Calu3 (cell line): Measurements from ENCODE around the gene IDI1. TPM values are rescaled to one million over a fixed set of nuclear protein-coding genes. Genes with fewer than 3 reads are reported as not detected.

Source experiments
- BruUV-seq: library from RNA; stranded (reverse); fragments of 400-500 nt; replicated peaks from 2 replicates; lab custom pipeline; 2021; lab: Mats Ljungman, UMichigan
- CTCF ChIA-PET: fragments of 300-600 bp; sonication (Branson Sonifier 250); formaldehyde crosslinking; loops from one replicate; lab custom pipeline; 2022; ENCODE audit warnings: antibody characterized with exemption; lab: Charles Lee
- DNase-seq: peaks from one replicate; pipeline ENCODE4 v3.0.0; 2022
- H3K27ac Mint-ChIP-seq: one replicate; pipeline ENCODE4 v1.8.0; 2022; ENCODE audit warnings: mixed read lengths; ENCODE audit not compliant: unreplicated experiment
- H3K27me3 Mint-ChIP-seq: one replicate; pipeline ENCODE4 v1.8.0; 2022; ENCODE audit warnings: mixed read lengths; ENCODE audit not compliant: unreplicated experiment
- H3K36me3 Mint-ChIP-seq: one replicate; pipeline ENCODE4 v1.8.0; 2022; ENCODE audit warnings: mild to moderate bottlenecking, moderate library complexity, mixed read lengths; ENCODE audit not compliant: insufficient read depth, unreplicated experiment
- H3K4me1 Mint-ChIP-seq: one replicate; pipeline ENCODE4 v1.8.0; 2022; ENCODE audit warnings: mild to moderate bottlenecking, low read depth, mixed read lengths; ENCODE audit not compliant: unreplicated experiment
- H3K4me3 Mint-ChIP-seq: one replicate; pipeline ENCODE4 v1.8.0; 2022; ENCODE audit warnings: mild to moderate bottlenecking, low read depth, moderate library complexity, mixed read lengths; ENCODE audit not compliant: unreplicated experiment
- H3K9me3 Mint-ChIP-seq: one replicate; pipeline ENCODE4 v1.8.0; 2022; ENCODE audit warnings: low read depth, mixed read lengths; ENCODE audit not compliant: unreplicated experiment
- intact Hi-C: fragments of 100-400 bp; cut with micrococcal nuclease; formaldehyde crosslinking; loops from one replicate; pipeline ENCODE4 v1.10.0; 2022; ENCODE audit not compliant: unreplicated experiment
- total RNA-seq: library from RNA; stranded (reverse); gene quantifications from 2 replicates; pipeline ENCODE4 v1.2.3, GENCODE V29; 2022
- TF ChIP-seq, protein P1 (sequence below): fragments of 200-600 bp; IDR thresholded peaks from one replicate; pipeline ENCODE4 v1.8.0; 2022; ENCODE audit warnings: antibody characterized with exemption; ENCODE audit not compliant: unreplicated experiment

The IDI1 gene
- total RNA-seq, 1 experiment from 2014 or later, result 108 TPM

DNA sequence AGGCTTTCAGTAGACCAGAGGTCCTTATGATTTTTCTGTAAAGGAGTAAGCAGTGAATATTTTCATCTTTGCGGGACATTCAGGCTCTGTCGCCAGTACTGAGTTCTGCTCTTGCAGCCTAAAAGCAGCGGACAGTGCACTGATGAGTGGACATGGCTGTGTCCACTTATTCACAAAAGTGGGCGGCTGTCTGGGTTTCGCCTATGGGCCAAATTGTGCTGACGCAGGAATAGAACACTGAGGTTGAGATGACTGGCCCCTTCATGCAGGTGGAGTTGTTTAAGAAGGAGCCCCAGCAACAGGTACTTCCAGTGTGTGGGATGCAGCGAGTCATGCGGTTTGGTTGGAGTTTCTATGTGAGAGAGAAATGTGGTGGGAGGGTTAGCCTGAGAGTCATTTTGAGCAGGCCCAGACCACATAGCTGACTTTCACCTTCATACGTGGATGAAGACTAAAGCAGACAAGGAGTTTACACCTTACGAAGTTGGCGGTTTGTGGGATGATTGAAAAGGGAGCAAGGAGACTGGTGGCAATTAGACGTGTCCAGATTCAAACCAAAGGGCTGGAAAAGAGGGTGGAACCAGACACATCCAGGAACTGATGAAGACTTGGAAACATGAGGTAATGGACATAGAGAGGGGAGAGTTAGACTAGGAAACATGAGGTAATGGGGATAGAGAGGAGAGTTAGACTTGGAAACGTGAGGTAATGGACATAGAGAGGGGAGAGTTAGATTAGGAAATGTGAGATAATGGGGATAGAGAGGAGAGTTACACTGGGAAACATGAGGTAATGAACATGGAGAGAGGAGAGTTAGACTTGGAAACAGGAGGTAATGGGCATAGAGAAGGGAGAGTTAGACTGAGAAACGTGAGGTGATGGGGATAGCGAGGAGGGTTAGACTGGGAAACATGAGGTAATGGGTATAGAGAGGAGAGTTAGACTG lies 45.5 kb upstream of the IDI1 start:
- CTCF ChIA-PET, result no interaction called here
- no TSS peak for BruUV-seq
- H3K27me3 Mint-ChIP-seq, result no peaks in the 10 kb centered on the region
- TF ChIP-seq, protein P1, sequence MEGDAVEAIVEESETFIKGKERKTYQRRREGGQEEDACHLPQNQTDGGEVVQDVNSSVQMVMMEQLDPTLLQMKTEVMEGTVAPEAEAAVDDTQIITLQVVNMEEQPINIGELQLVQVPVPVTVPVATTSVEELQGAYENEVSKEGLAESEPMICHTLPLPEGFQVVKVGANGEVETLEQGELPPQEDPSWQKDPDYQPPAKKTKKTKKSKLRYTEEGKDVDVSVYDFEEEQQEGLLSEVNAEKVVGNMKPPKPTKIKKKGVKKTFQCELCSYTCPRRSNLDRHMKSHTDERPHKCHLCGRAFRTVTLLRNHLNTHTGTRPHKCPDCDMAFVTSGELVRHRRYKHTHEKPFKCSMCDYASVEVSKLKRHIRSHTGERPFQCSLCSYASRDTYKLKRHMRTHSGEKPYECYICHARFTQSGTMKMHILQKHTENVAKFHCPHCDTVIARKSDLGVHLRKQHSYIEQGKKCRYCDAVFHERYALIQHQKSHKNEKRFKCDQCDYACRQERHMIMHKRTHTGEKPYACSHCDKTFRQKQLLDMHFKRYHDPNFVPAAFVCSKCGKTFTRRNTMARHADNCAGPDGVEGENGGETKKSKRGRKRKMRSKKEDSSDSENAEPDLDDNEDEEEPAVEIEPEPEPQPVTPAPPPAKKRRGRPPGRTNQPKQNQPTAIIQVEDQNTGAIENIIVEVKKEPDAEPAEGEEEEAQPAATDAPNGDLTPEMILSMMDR, result no peak
- intact Hi-C loops, result no loop called here
- H3K4me3 Mint-ChIP-seq, result no peak overlapping the region
- H3K36me3 Mint-ChIP-seq, result peaks cover 9% of the 10 kb centered on the region
- no peaks in the 10 kb centered on the region for H3K4me1 Mint-ChIP-seq
- H3K27ac Mint-ChIP-seq, result no peak overlapping the region
- no peak for DNase-seq
- no peaks in the 10 kb centered on the region for H3K9me3 Mint-ChIP-seq

DNA sequence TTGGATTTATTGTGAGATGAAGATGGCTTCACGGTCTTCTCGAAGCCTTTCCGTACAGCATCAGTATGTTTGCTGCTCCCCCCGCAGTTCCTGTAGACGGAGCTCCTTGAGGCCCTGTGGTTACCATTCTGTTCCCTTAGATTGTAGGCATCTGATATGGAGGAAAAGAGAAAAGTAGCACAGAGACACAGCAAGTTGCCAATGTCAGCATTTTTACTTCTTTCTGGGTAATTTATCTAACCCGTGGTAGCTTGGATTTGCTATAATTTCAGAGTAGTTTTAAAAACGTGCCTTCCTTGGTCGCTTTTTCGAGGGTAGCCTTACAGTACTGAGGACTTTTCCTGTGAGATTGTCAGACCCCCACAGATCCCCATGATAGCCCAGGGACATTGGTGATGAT lies 44.8 kb upstream of the IDI1 start:
- no peaks in the 10 kb centered on the region for H3K4me1 Mint-ChIP-seq
- DNase-seq, result no peak
- intact Hi-C loops, result no loop called here
- peaks cover 10% of the 10 kb centered on the region for H3K36me3 Mint-ChIP-seq
- no peaks in the 10 kb centered on the region for H3K27me3 Mint-ChIP-seq
- TF ChIP-seq, protein P1, result no peak
- CTCF ChIA-PET, result no interaction called here
- H3K4me3 Mint-ChIP-seq, result no peak overlapping the region
- H3K9me3 Mint-ChIP-seq, result no peaks in the 10 kb centered on the region
- H3K27ac Mint-ChIP-seq, result no peak overlapping the region
- BruUV-seq, result no TSS peak

GRCh38 chr10:1090696-1091095 lies 41.8 kb upstream of the IDI1 start:
- TF ChIP-seq, protein P1, result no peak
- H3K27ac Mint-ChIP-seq, result no peak overlapping the region
- no TSS peak for BruUV-seq
- intact Hi-C loops, result no loop called here
- H3K4me3 Mint-ChIP-seq, result no peak overlapping the region
- H3K9me3 Mint-ChIP-seq, result no peaks in the 10 kb centered on the region
- peaks cover 26% of the 10 kb centered on the region for H3K36me3 Mint-ChIP-seq
- no peak for DNase-seq
- CTCF ChIA-PET, result no interaction called here
- H3K27me3 Mint-ChIP-seq, result no peaks in the 10 kb centered on the region
- no peaks in the 10 kb centered on the region for H3K4me1 Mint-ChIP-seq

GRCh38 chr10:1089017-1089689 lies 40.2 kb upstream of the IDI1 start:
- intact Hi-C loops, result no loop called here
- BruUV-seq, result no TSS peak
- H3K9me3 Mint-ChIP-seq, result no peaks in the 10 kb centered on the region
- peaks cover 38% of the 10 kb centered on the region for H3K36me3 Mint-ChIP-seq
- H3K27me3 Mint-ChIP-seq, result no peaks in the 10 kb centered on the region
- no peak for DNase-seq
- TF ChIP-seq, protein P1, result no peak
- no peak overlapping the region for H3K4me3 Mint-ChIP-seq
- CTCF ChIA-PET, result no interaction called here
- H3K4me1 Mint-ChIP-seq, result no peaks in the 10 kb centered on the region
- H3K27ac Mint-ChIP-seq, result no peak overlapping the region
